ENCODE results near the gene NFE2L3.

- no peak for TF ChIP-seq POLR2AphosphoS5 (IDR thresholded peaks at IDR 0.05)
- no peak for TF ChIP-seq EP300 (IDR thresholded peaks at IDR 0.05)
These were observed 24.6 kb upstream of the NFE2L3 start for GRCh38 chr7:26127411-26127810.

Measured in suprapubic skin (tissue), 4 donors.